Memory B cell (primary cell): ENCODE measurements around the gene ETS2.
"Not testable (repeated sequence)": the region's sequence is repeated elsewhere in the genome, so short reads cannot be mapped to it uniquely, and the experiment has no call there.

Experiments
- ATAC-seq: fragments of 150-1000 bp; cut with Tn5 transposase; 2 replicates; pipeline ENCODE4 v1.10.0; 2021; ENCODE audit warnings: low read depth, mild to moderate bottlenecking, moderate library complexity
- DNase-seq, 2 donors: peaks; one replicate each; pipeline ENCODE4 v3.0.0; 2022; ENCODE audit warnings: low spot score in 2 of 2
- H3K27ac Mint-ChIP-seq: one replicate; pipeline ENCODE4 v1.8.0; 2022; ENCODE audit warnings: mild to moderate bottlenecking, moderate library complexity, mixed read lengths
- H3K27me3 Mint-ChIP-seq: one replicate; pipeline ENCODE4 v1.8.0; 2022; ENCODE audit warnings: mixed read lengths
- H3K36me3 Mint-ChIP-seq: one replicate; pipeline ENCODE4 v1.8.0; 2022; ENCODE audit warnings: mild to moderate bottlenecking, mixed read lengths
- H3K4me1 Mint-ChIP-seq: one replicate; pipeline ENCODE4 v1.8.0; 2022; ENCODE audit warnings: mixed read lengths
- H3K4me3 Mint-ChIP-seq: one replicate; pipeline ENCODE4 v1.8.0; 2022; ENCODE audit warnings: mild to moderate bottlenecking, moderate library complexity, mixed read lengths
- H3K9me3 Mint-ChIP-seq: one replicate; pipeline ENCODE4 v1.8.0; 2022; ENCODE audit warnings: mixed read lengths

Gene ETS2

GRCh38 chr21:38839328-38840286, 33.9 kb downstream of the ETS2 start:
- Mint-ChIP-seq H3K4me3 (no peak overlapping the region), H3K27ac (no peak overlapping the region), H3K27me3 (peaks cover 13% of the 10 kb centered on the region), H3K9me3 (no peaks in the 10 kb centered on the region), H3K4me1 (no peaks in the 10 kb centered on the region), H3K36me3 (no peaks in the 10 kb centered on the region)
- DNase-seq (no peak), ATAC-seq (no peak)

- peaks cover 7% of the 10 kb centered on the region for H3K27me3 Mint-ChIP-seq
- ATAC-seq, result no peak
- no peaks in the 10 kb centered on the region for H3K36me3 Mint-ChIP-seq
Observed at GRCh38 chr21:38840456-38841300, 34.9 kb downstream of the ETS2 start.

GRCh38 chr21:38841472-38841871, 35.7 kb downstream of the ETS2 start:
- no peaks in the 10 kb centered on the region for H3K36me3 Mint-ChIP-seq
- H3K27me3 Mint-ChIP-seq, result peaks cover 7% of the 10 kb centered on the region
- DNase-seq (no peak), ATAC-seq (no peak)
- H3K9me3 Mint-ChIP-seq, result no peaks in the 10 kb centered on the region
- no peak overlapping the region for H3K27ac Mint-ChIP-seq
- no peak overlapping the region for H3K4me3 Mint-ChIP-seq
- H3K4me1 Mint-ChIP-seq, result no peaks in the 10 kb centered on the region

More at GRCh38 chr21:38840456-38841300, 34.9 kb downstream of the ETS2 start:
- Mint-ChIP-seq H3K4me1 (no peaks in the 10 kb centered on the region), H3K27ac (no peak overlapping the region), H3K9me3 (no peaks in the 10 kb centered on the region), H3K4me3 (no peak overlapping the region)
- DNase-seq, result no peak

- Mint-ChIP-seq H3K36me3 (no peaks in the 10 kb centered on the region), H3K4me3 (no peak overlapping the region), H3K27ac (no peak overlapping the region), H3K4me1 (no peaks in the 10 kb centered on the region), H3K9me3 (no peaks in the 10 kb centered on the region), H3K27me3 (peaks cover 7% of the 10 kb centered on the region)
- ATAC-seq, result no peak
- no peak for DNase-seq
Observed at GRCh38 chr21:38842079-38842478, 36.4 kb downstream of the ETS2 start.

GRCh38 chr21:38843379-38843778, 37.6 kb downstream of the ETS2 start:
- Mint-ChIP-seq H3K4me1 (no peaks in the 10 kb centered on the region), H3K4me3 (no peak overlapping the region), H3K27ac (no peak overlapping the region), H3K9me3 (no peaks in the 10 kb centered on the region), H3K36me3 (no peaks in the 10 kb centered on the region), H3K27me3 (peaks cover 5% of the 10 kb centered on the region)
- ATAC-seq (no peak), DNase-seq (no peak)

GRCh38 chr21:38843806-38844503, 38.2 kb downstream of the ETS2 start:
- Mint-ChIP-seq H3K27ac (no peak overlapping the region), H3K27me3 (peaks cover 3% of the 10 kb centered on the region), H3K4me3 (no peak overlapping the region), H3K4me1 (no peaks in the 10 kb centered on the region), H3K36me3 (no peaks in the 10 kb centered on the region), H3K9me3 (no peaks in the 10 kb centered on the region)
- DNase-seq, result no peak
- no peak for ATAC-seq

- H3K27ac Mint-ChIP-seq, H3K4me1 Mint-ChIP-seq, H3K27me3 Mint-ChIP-seq, ATAC-seq, H3K9me3 Mint-ChIP-seq, H3K36me3 Mint-ChIP-seq, H3K4me3 Mint-ChIP-seq, DNase-seq: not testable (repeated sequence)
Observed at GRCh38 chr21:38845374-38845773, 39.6 kb downstream of the ETS2 start.

- Mint-ChIP-seq H3K9me3 (no peaks in the 10 kb centered on the region), H3K36me3 (no peaks in the 10 kb centered on the region), H3K4me3 (no peak overlapping the region), H3K4me1 (no peaks in the 10 kb centered on the region), H3K27me3 (peaks cover 15% of the 10 kb centered on the region), H3K27ac (no peak overlapping the region)
- no peak for ATAC-seq
- DNase-seq, result no peak
Observed at GRCh38 chr21:38847556-38847955, 41.8 kb downstream of the ETS2 start.

- Mint-ChIP-seq H3K4me1 (no peaks in the 10 kb centered on the region), H3K27ac (no peak overlapping the region), H3K36me3 (no peaks in the 10 kb centered on the region), H3K27me3 (peaks cover 19% of the 10 kb centered on the region), H3K9me3 (no peaks in the 10 kb centered on the region), H3K4me3 (no peak overlapping the region)
- ATAC-seq, result no peak
- DNase-seq, result no peak
Observed at GRCh38 chr21:38848187-38848609, 42.5 kb downstream of the ETS2 start.

- no peak overlapping the region for H3K4me3 Mint-ChIP-seq
- H3K9me3 Mint-ChIP-seq, result no peaks in the 10 kb centered on the region
- H3K27me3 Mint-ChIP-seq, result peaks cover 24% of the 10 kb centered on the region
- no peak for DNase-seq
- H3K27ac Mint-ChIP-seq, result no peak overlapping the region
- no peak for ATAC-seq
- no peaks in the 10 kb centered on the region for H3K4me1 Mint-ChIP-seq
- no peaks in the 10 kb centered on the region for H3K36me3 Mint-ChIP-seq
Observed at GRCh38 chr21:38849776-38850175, 44.0 kb downstream of the ETS2 start.

GRCh38 chr21:38850277-38850951, 44.7 kb downstream of the ETS2 start:
- Mint-ChIP-seq H3K36me3 (no peaks in the 10 kb centered on the region), H3K9me3 (no peaks in the 10 kb centered on the region), H3K4me1 (no peaks in the 10 kb centered on the region), H3K27me3 (peaks cover 25% of the 10 kb centered on the region), H3K4me3 (no peak overlapping the region), H3K27ac (no peak overlapping the region)
- ATAC-seq (no peak), DNase-seq (no peak)

GRCh38 chr21:38851101-38851500, 45.4 kb downstream of the ETS2 start:
- H3K36me3 Mint-ChIP-seq, result no peaks in the 10 kb centered on the region
- DNase-seq (no peak), ATAC-seq (no peak)
- H3K27ac Mint-ChIP-seq, result no peak overlapping the region
- peaks cover 25% of the 10 kb centered on the region for H3K27me3 Mint-ChIP-seq
- H3K4me1 Mint-ChIP-seq, result no peaks in the 10 kb centered on the region
- no peak overlapping the region for H3K4me3 Mint-ChIP-seq
- peaks cover 2% of the 10 kb centered on the region for H3K9me3 Mint-ChIP-seq

- Mint-ChIP-seq H3K27me3 (peaks cover 26% of the 10 kb centered on the region), H3K4me1 (no peaks in the 10 kb centered on the region), H3K9me3 (peaks cover 2% of the 10 kb centered on the region), H3K4me3 (no peak overlapping the region), H3K36me3 (no peaks in the 10 kb centered on the region), H3K27ac (no peak overlapping the region)
- no peak for DNase-seq
- no peak for ATAC-seq
Observed at GRCh38 chr21:38852278-38852677, 46.5 kb downstream of the ETS2 start.
